Measurements from ENCODE around the gene SCNN1G. TPM values are rescaled to one million over a fixed set of nuclear protein-coding genes. Genes with fewer than 3 reads are reported as not detected.
"Not testable (repeated sequence)": the region's sequence is repeated elsewhere in the genome, so short reads cannot be mapped to it uniquely, and the experiment has no call there.

Gene SCNN1G
- total and polyA plus RNA-seq, 4 donors, result 0.28 to 0.56 (median 0.36) TPM

DNA sequence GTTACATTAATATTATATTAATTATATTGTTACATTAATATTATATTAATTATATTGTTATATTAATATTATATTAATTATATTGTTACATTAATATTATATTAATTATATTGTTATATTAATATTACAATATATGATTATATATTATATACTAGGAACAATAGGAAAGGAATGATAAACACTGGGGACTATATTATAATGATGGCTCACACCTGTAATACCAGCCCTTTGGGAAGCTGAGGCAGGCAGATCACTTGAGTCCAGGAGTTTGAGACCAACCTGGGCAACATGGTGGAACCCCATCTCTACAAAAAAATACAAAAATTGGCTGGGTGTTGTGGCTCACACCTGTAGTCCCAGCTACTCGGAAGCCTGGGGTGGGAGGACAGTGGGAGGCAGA is 71.1 kb downstream of the SCNN1G start:
- H3K27ac ChIP-seq (ENCODE audit: low read depth, low read length); H3K4me3 ChIP-seq (ENCODE audit: low read depth, low read length); H3K27me3 ChIP-seq (ENCODE audit: control insufficient read depth, insufficient read depth, low read length); H3K36me3 ChIP-seq (ENCODE audit: control insufficient read depth, insufficient read depth, low read length); DNase-seq (ENCODE audit: low read depth in 4 of 6, low spot score in 6 of 6); H3K9me3 ChIP-seq (ENCODE audit: control insufficient read depth, insufficient read depth, low read length); H3K4me1 ChIP-seq (ENCODE audit: control insufficient read depth, insufficient read depth, low read length): not testable (repeated sequence)
- no CpG with 5 or more reads among the region's 1 CpG for WGBS (ENCODE audit: insufficient coverage)

DNA sequence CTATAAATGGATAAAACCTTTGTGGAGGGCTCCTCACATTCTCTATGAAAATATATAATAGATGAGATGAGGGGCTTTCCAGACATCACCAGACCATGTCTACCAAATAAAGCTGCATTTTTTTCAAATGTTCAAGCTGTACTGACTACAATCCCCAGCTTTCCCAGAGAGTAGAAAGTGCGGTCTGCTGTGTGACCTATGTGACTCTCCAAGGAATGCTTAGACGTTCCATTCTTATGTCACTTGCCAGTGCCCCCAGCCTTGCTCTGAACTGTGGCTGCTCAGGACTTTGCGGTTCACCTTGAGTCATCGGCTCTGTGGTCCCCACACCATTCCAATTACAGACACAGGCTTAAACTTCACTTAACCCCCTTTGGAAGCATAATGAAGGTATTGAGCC is 71.8 kb downstream of the SCNN1G start:
- 60% methylated on average over 2 of the region's 4 CpGs for WGBS (ENCODE audit: insufficient coverage)

DNA sequence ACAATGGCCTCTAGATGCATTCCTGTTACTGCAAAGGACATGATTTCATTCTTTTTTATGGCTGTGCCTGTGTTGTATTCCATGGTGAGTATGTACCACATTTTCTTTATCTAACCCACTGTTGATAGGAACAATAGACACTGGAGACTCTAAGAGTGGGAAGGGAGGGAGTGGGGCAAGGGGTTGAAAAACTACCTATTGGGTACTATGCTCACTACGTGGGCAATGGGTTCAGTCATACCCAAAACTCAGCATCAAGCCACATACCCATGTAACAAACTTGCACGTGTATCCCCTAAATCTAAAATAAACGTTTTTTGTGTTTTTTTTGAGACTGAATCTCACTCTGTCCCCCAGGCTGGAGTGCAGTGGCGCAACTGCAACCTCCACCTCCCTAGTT is 72.5 kb downstream of the SCNN1G start:
- no peak overlapping the region for H3K27ac ChIP-seq (ENCODE audit: low read depth, low read length)
- no peaks in the 10 kb centered on the region for H3K4me1 ChIP-seq (ENCODE audit: control insufficient read depth, insufficient read depth, low read length)

More for the DNA sequence above, 71.8 kb downstream of the SCNN1G start:
- no peak for DNase-seq (ENCODE audit: low read depth in 4 of 6, low spot score in 6 of 6)
- Histone ChIP-seq H3K27ac (ENCODE audit: low read depth, low read length) (no peak overlapping the region), H3K4me1 (ENCODE audit: control insufficient read depth, insufficient read depth, low read length) (no peaks in the 10 kb centered on the region), H3K27me3 (ENCODE audit: control insufficient read depth, insufficient read depth, low read length) (no peaks in the 10 kb centered on the region), H3K36me3 (ENCODE audit: control insufficient read depth, insufficient read depth, low read length) (no peaks in the 10 kb centered on the region), H3K4me3 (ENCODE audit: low read depth, low read length) (no peak overlapping the region), H3K9me3 (ENCODE audit: control insufficient read depth, insufficient read depth, low read length) (no peaks in the 10 kb centered on the region)

DNA sequence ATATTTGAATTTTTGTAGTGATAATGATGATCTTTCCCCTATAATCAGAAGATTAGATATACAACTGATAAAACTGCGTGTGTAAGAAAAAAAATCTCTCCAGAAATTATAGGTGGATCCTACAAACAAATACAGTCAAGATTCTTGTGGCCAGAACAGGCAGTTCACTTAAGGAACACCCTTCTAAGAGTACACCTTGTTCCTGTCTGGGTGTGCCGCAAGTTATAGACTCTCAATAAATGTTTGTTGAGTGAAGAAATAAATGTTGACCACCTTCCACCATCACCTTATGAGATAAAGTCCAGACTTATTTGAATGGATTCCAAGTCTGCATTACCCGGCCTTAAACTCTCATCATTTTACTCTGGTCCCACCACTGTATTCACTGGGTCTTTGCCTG is 73.9 kb downstream of the SCNN1G start:
- no peaks in the 10 kb centered on the region for H3K9me3 ChIP-seq (ENCODE audit: control insufficient read depth, insufficient read depth, low read length)
- no peaks in the 10 kb centered on the region for H3K36me3 ChIP-seq (ENCODE audit: control insufficient read depth, insufficient read depth, low read length)
- H3K4me1 ChIP-seq (ENCODE audit: control insufficient read depth, insufficient read depth, low read length), result no peaks in the 10 kb centered on the region
- no peaks in the 10 kb centered on the region for H3K27me3 ChIP-seq (ENCODE audit: control insufficient read depth, insufficient read depth, low read length)
- no peak overlapping the region for H3K4me3 ChIP-seq (ENCODE audit: low read depth, low read length)
- DNase-seq (ENCODE audit: low read depth in 4 of 6, low spot score in 6 of 6), result no peak
- H3K27ac ChIP-seq (ENCODE audit: low read depth, low read length), result no peak overlapping the region
- 80% methylated on average over 1 of the region's 3 CpGs for WGBS (ENCODE audit: insufficient coverage)

More for the DNA sequence above, 72.5 kb downstream of the SCNN1G start:
- Histone ChIP-seq H3K36me3 (ENCODE audit: control insufficient read depth, insufficient read depth, low read length) (no peaks in the 10 kb centered on the region), H3K9me3 (ENCODE audit: control insufficient read depth, insufficient read depth, low read length) (no peaks in the 10 kb centered on the region), H3K4me3 (ENCODE audit: low read depth, low read length) (no peak overlapping the region), H3K27me3 (ENCODE audit: control insufficient read depth, insufficient read depth, low read length) (no peaks in the 10 kb centered on the region)
- WGBS (ENCODE audit: insufficient coverage), result 78% methylated on average over 3 of the region's 4 CpGs
- no peak for DNase-seq (ENCODE audit: low read depth in 4 of 6, low spot score in 6 of 6)

DNA sequence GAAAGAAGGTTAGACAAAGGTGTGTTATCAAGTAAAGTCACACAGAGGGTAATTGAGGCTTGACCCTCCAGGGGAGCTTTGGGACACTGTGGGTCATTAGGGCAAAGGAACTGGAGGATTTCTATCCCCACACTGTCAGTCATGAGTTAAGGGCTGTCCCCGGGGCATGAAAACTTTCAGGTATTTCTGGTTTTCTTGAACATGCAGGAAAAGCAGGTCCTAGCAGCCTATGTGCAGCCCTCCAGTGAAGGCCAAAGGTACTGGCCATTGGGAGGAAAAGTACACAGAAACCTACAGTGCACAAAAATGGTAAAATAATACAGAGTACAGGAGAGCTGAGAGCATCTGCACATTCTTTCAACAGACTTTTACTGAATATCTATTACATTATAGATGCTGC is 75.1 kb downstream of the SCNN1G start:
- no peak for DNase-seq (ENCODE audit: low read depth in 4 of 6, low spot score in 6 of 6)

DNA sequence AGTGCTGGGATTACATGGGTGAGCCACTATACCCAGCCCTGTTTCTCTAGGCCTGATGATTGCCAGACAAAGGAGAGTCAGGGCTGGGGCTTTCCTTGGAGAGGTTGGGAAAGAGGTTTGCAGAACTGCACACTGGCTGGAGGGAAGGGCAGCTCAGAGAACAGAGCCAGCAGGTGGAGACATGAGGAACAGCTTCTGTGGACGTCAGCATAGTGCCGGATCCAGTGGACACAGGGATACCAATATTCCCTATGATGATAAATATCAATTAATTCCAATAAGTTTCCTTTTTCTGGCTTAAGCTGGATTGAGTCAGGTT is 76.3 kb downstream of the SCNN1G start:
- no CpG with 5 or more reads among the region's 2 CpGs for WGBS (ENCODE audit: insufficient coverage)
- H3K4me3 ChIP-seq (ENCODE audit: low read depth, low read length), result no peak overlapping the region
- no peak overlapping the region for H3K27ac ChIP-seq (ENCODE audit: low read depth, low read length)
- no peaks in the 10 kb centered on the region for H3K9me3 ChIP-seq (ENCODE audit: control insufficient read depth, insufficient read depth, low read length)
- H3K36me3 ChIP-seq (ENCODE audit: control insufficient read depth, insufficient read depth, low read length), result no peaks in the 10 kb centered on the region
- DNase-seq (ENCODE audit: low read depth in 4 of 6, low spot score in 6 of 6), result no peak
- no peaks in the 10 kb centered on the region for H3K27me3 ChIP-seq (ENCODE audit: control insufficient read depth, insufficient read depth, low read length)
- H3K4me1 ChIP-seq (ENCODE audit: control insufficient read depth, insufficient read depth, low read length), result no peaks in the 10 kb centered on the region

More for the DNA sequence above, 75.1 kb downstream of the SCNN1G start:
- Histone ChIP-seq H3K9me3 (ENCODE audit: control insufficient read depth, insufficient read depth, low read length) (no peaks in the 10 kb centered on the region), H3K36me3 (ENCODE audit: control insufficient read depth, insufficient read depth, low read length) (no peaks in the 10 kb centered on the region), H3K4me1 (ENCODE audit: control insufficient read depth, insufficient read depth, low read length) (no peaks in the 10 kb centered on the region), H3K27ac (ENCODE audit: low read depth, low read length) (no peak overlapping the region), H3K27me3 (ENCODE audit: control insufficient read depth, insufficient read depth, low read length) (no peaks in the 10 kb centered on the region), H3K4me3 (ENCODE audit: low read depth, low read length) (no peak overlapping the region)
- WGBS (ENCODE audit: insufficient coverage), result 80% methylated on average over 1 of the region's 1 CpG

Other genes starting within 250 kb of the SCNN1G start
- 10 to 100 TPM; 10.7 to 22.5 TPM for gene USP31, start 33.3 kb upstream of the SCNN1G start, total RNA-seq
- 10 to 100 TPM; 12.4 to 12.9 TPM for gene USP31, start 33.3 kb upstream of the SCNN1G start, polyA plus RNA-seq (ENCODE audit: insufficient read length in 2 of 2)
- under 1 TPM; 0.40 to 0.66 TPM for gene SCNN1B, start 119.6 kb downstream of the SCNN1G start, total RNA-seq
- 1 to 10 TPM; 2.5 to 2.8 TPM for gene SCNN1B, start 119.6 kb downstream of the SCNN1G start, polyA plus RNA-seq (ENCODE audit: insufficient read length in 2 of 2)

Data from spinal cord (tissue), 10 donors.